H9 (cell line): ENCODE measurements around the gene JADE2. TPM values are rescaled to one million over a fixed set of nuclear protein-coding genes. Genes with fewer than 3 reads are reported as not detected.

ENCODE experiments used
- DNase-seq: peaks from one replicate; pipeline ENCODE4 v3.0.0-alpha.2; 2017
- H2AFZ ChIP-seq: one replicate; pipeline ENCODE4 v1.6.1; 2013; ENCODE audit warnings: mild to moderate bottlenecking, low read length, control low read depth, moderate library complexity
- H2AK5ac ChIP-seq: 2 replicates; pipeline ENCODE4 v1.6.1; 2013; ENCODE audit warnings: low read length, control low read depth, mixed read lengths; ENCODE audit not compliant: insufficient read length
- H2BK120ac ChIP-seq: one replicate; pipeline ENCODE4 v1.6.1; 2013; ENCODE audit warnings: low read depth, mild to moderate bottlenecking, low read length, control low read depth, inconsistent platforms; ENCODE audit not compliant: poor library complexity, severe bottlenecking
- H2BK12ac ChIP-seq: 2 replicates; pipeline ENCODE4 v1.6.1; 2013; ENCODE audit warnings: low read length, control low read depth, mixed read lengths, low read depth; ENCODE audit not compliant: insufficient read length
- H2BK15ac ChIP-seq: 2 replicates; pipeline ENCODE4 v1.6.1; 2013; ENCODE audit warnings: low read depth, low read length, control low read depth
- H2BK20ac ChIP-seq: one replicate; pipeline ENCODE4 v1.6.1; 2013; ENCODE audit warnings: low read depth, mild to moderate bottlenecking, low read length, control low read depth, inconsistent platforms; ENCODE audit not compliant: poor library complexity, severe bottlenecking
- H2BK5ac ChIP-seq: 2 replicates; pipeline ENCODE4 v1.6.1; 2013; ENCODE audit warnings: low read length, control low read depth, mixed read lengths; ENCODE audit not compliant: insufficient read length
- H3K14ac ChIP-seq: 2 replicates; pipeline ENCODE4 v1.6.1; 2013; ENCODE audit warnings: low read length, control low read depth; ENCODE audit not compliant: insufficient read depth
- H3K18ac ChIP-seq: 2 replicates; pipeline ENCODE4 v1.6.1; 2013; ENCODE audit warnings: low read depth, mild to moderate bottlenecking, mixed read lengths, low read length, control low read depth; ENCODE audit not compliant: insufficient read length
- H3K23ac ChIP-seq: 2 replicates; pipeline ENCODE4 v1.6.1; 2013; ENCODE audit warnings: low read length, control low read depth, mixed read lengths, low read depth; ENCODE audit not compliant: insufficient read length
- H3K23me2 ChIP-seq: 2 replicates; pipeline ENCODE4 v1.6.1; 2013; ENCODE audit warnings: low read depth, mild to moderate bottlenecking, mixed read lengths, low read length, control low read depth; ENCODE audit not compliant: insufficient read length, poor library complexity, severe bottlenecking
- H3K27ac ChIP-seq: 2 replicates; pipeline ENCODE4 v1.5.1; 2013; ENCODE audit warnings: low read length, control low read depth, mixed read lengths, low read depth; ENCODE audit not compliant: insufficient read length
- H3K27me3 ChIP-seq: 2 replicates; pipeline ENCODE4 v1.6.1; 2013; ENCODE audit warnings: low read length, control low read depth, inconsistent platforms; ENCODE audit not compliant: insufficient read depth
- H3K4ac ChIP-seq: 2 replicates; pipeline ENCODE4 v1.6.1; 2013; ENCODE audit warnings: low read depth, mild to moderate bottlenecking, control low read depth, inconsistent platforms, low read length, moderate library complexity
- H3K4me1 ChIP-seq: 2 replicates; pipeline ENCODE4 v1.6.1; 2013; ENCODE audit warnings: low read length, control low read depth, inconsistent platforms; ENCODE audit not compliant: insufficient read depth
- H3K4me2 ChIP-seq: 2 replicates; pipeline ENCODE4 v1.6.1; 2013; ENCODE audit warnings: low read length, control low read depth, mixed read lengths; ENCODE audit not compliant: insufficient read length, insufficient read depth
- H3K56ac ChIP-seq: 2 replicates; pipeline ENCODE4 v1.6.1; 2013; ENCODE audit warnings: low read depth, mild to moderate bottlenecking, mixed read lengths, low read length, control low read depth; ENCODE audit not compliant: insufficient read length
- H3K79me1 ChIP-seq: 2 replicates; pipeline ENCODE4 v1.6.1; 2013; ENCODE audit warnings: low read depth, mild to moderate bottlenecking, moderate library complexity, low read length, control low read depth, inconsistent platforms; ENCODE audit not compliant: insufficient read depth, poor library complexity, severe bottlenecking
- H3K79me2 ChIP-seq: 2 replicates; pipeline ENCODE4 v1.6.1; 2013; ENCODE audit warnings: low read length, control low read depth, inconsistent platforms; ENCODE audit not compliant: insufficient read depth
- H3K9ac ChIP-seq: 2 replicates; pipeline ENCODE4 v1.6.1; 2013; ENCODE audit warnings: low read length, control low read depth, mixed read lengths; ENCODE audit not compliant: insufficient read length; ENCODE audit errors: extremely low read depth
- H3K9me3 ChIP-seq: one replicate; pipeline ENCODE4 v1.6.1; 2013; ENCODE audit warnings: low read depth, low read length, inconsistent platforms; ENCODE audit not compliant: control insufficient read depth
- H3T11ph ChIP-seq: one replicate; pipeline ENCODE4 v1.6.1; 2013; ENCODE audit warnings: mild to moderate bottlenecking, low read length, control low read depth, inconsistent platforms
- H4K20me1 ChIP-seq: one replicate; pipeline ENCODE4 v1.6.1; 2013; ENCODE audit not compliant: control insufficient read depth, insufficient read length, insufficient read depth
- H4K5ac ChIP-seq: 2 replicates; pipeline ENCODE4 v1.6.1; 2013; ENCODE audit warnings: low read depth, mild to moderate bottlenecking, mixed read lengths, low read length, control low read depth; ENCODE audit not compliant: insufficient read length
- H4K8ac ChIP-seq: replicated peaks from 2 replicates; pipeline ENCODE4 v1.6.1; 2013; ENCODE audit warnings: low read length, control low read depth, mixed read lengths, low read depth; ENCODE audit not compliant: insufficient read length
- H4K91ac ChIP-seq: 2 replicates; pipeline ENCODE4 v1.6.1; 2013; ENCODE audit warnings: low read depth, mild to moderate bottlenecking, moderate library complexity, mixed read lengths, low read length, control low read depth; ENCODE audit not compliant: insufficient read length
- H3K27ac Mint-ChIP-seq, 3 experiments: 2 replicates in 2 of 3; 3 replicates in 1 of 3; pipeline ENCODE4 v1.8.0; 2020 to 2021; ENCODE audit warnings: mixed read lengths in 3 of 3, mild to moderate bottlenecking in 1 of 3, moderate library complexity in 1 of 3
- H3K27me3 Mint-ChIP-seq: 2 replicates; pipeline ENCODE4 v1.8.0; 2021; ENCODE audit warnings: low read depth, mild to moderate bottlenecking, moderate library complexity, mixed read lengths
- H3K36me3 Mint-ChIP-seq, 3 experiments: 2 replicates in 2 of 3; 3 replicates in 1 of 3; pipeline ENCODE4 v1.8.0; 2020 to 2021; ENCODE audit warnings: low read depth in 3 of 3, mixed read lengths in 3 of 3; ENCODE audit not compliant: insufficient read depth in 1 of 3
- H3K4me1 Mint-ChIP-seq, 2 experiments: 2 replicates each; pipeline ENCODE4 v1.8.0; 2020; ENCODE audit warnings: mixed read lengths in 2 of 2
- H3K4me3 Mint-ChIP-seq, 2 experiments: 2 replicates in 1 of 2; 3 replicates in 1 of 2; pipeline ENCODE4 v1.8.0; 2020 to 2021; ENCODE audit warnings: mild to moderate bottlenecking in 2 of 2, mixed read lengths in 2 of 2, moderate library complexity in 1 of 2
- H3K9me3 Mint-ChIP-seq, 2 experiments: 2 replicates in 1 of 2; 3 replicates in 1 of 2; pipeline ENCODE4 v1.8.0; 2020; ENCODE audit warnings: mild to moderate bottlenecking in 2 of 2, mixed read lengths in 2 of 2, moderate library complexity in 1 of 2
- WGBS: extraction: QIAGEN DNeasy Blood & Tissue Kit; methylation state at CpG from one replicate; pipeline ENCODE4 v1.1.7; 2013; ENCODE audit warnings: missing lambda C conversion rate, low lambda C conversion rate, mixed read lengths; ENCODE audit not compliant: insufficient read length; ENCODE audit errors: extremely low coverage; 5-methylcytosine and 5-hydroxymethylcytosine counted together
- total RNA-seq: library from RNA; stranded (reverse); gene quantifications from 2 replicates; pipeline ENCODE4 v1.2.1, GENCODE V29; 2021
- TF ChIP-seq, protein P1 (sequence below): fragments of 200-600 bp; sonication (generic); conservative IDR thresholded peaks from 3 replicates; pipeline ENCODE4 v1.8.0; 2021; ENCODE audit warnings: antibody characterized with exemption, mild to moderate bottlenecking

The JADE2 gene
- total RNA-seq, 1 experiment from 2014 or later = 99.7 TPM

DNA sequence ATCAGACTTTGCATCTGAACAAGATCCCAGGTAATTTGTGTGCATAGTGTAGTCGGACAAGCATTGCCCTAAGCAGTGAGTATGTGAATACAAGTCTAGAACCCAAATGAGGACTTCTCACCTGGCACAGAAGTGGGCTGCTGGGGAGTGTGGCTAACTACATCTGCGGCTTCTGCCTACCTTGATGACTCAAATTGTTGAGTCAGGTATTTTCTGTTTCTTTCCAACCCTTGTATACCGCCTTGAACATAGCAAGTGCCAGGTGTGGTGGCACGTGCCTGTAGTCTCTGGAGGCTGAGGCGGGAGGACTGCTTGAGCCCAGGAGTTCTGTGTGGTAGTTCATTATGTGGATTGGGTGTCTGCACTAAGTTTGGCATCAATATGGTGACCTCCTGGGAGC is 7.9 kb upstream of the JADE2 start:
- Histone ChIP-seq H2BK15ac (no peak overlapping the region), H2BK120ac (no peak overlapping the region), H3K27me3 (no peaks in the 10 kb centered on the region), H2BK5ac (no peak overlapping the region), H3K9ac (no peak overlapping the region), H4K8ac (no peak overlapping the region), H3K4me2 (no peak overlapping the region), H3K23ac (no peak overlapping the region), H4K20me1 (no peaks in the 10 kb centered on the region), H2BK20ac (no peak overlapping the region), H3K4me1 (no peaks in the 10 kb centered on the region; the same call in 1 of the 2 replicates), H2AFZ (no peak overlapping the region), H3K27ac (no peak overlapping the region), H2AK5ac (no peak overlapping the region), H2BK12ac (no peak overlapping the region), H3K56ac (no peak overlapping the region), H3K14ac (no peak overlapping the region), H3K79me2 (no peaks in the 10 kb centered on the region), H3K18ac (no peak overlapping the region), H3T11ph (no peak overlapping the region), H3K79me1 (no peaks in the 10 kb centered on the region), H3K9me3 (no peaks in the 10 kb centered on the region), H3K23me2 (no peaks in the 10 kb centered on the region), H4K91ac (no peak overlapping the region), H3K4ac (no peak overlapping the region), H4K5ac (no peak overlapping the region)
- no peak for DNase-seq
- no CpG with 5 or more reads among the region's 5 CpGs for WGBS
- no peaks in the 10 kb centered on the region; a peak in 1 of 5 replicates for H3K9me3 Mint-ChIP-seq
- H3K4me1 Mint-ChIP-seq = peaks cover 11 to 13% of the 10 kb centered on the region in 2 experiments
- TF ChIP-seq, protein P1, sequence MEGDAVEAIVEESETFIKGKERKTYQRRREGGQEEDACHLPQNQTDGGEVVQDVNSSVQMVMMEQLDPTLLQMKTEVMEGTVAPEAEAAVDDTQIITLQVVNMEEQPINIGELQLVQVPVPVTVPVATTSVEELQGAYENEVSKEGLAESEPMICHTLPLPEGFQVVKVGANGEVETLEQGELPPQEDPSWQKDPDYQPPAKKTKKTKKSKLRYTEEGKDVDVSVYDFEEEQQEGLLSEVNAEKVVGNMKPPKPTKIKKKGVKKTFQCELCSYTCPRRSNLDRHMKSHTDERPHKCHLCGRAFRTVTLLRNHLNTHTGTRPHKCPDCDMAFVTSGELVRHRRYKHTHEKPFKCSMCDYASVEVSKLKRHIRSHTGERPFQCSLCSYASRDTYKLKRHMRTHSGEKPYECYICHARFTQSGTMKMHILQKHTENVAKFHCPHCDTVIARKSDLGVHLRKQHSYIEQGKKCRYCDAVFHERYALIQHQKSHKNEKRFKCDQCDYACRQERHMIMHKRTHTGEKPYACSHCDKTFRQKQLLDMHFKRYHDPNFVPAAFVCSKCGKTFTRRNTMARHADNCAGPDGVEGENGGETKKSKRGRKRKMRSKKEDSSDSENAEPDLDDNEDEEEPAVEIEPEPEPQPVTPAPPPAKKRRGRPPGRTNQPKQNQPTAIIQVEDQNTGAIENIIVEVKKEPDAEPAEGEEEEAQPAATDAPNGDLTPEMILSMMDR = no peak
- H3K4me3 Mint-ChIP-seq = no peak overlapping the region
- no peaks in the 10 kb centered on the region; a peak in 1 of 7 replicates for H3K36me3 Mint-ChIP-seq
- no peak overlapping the region for H3K27ac Mint-ChIP-seq
- peaks cover 3% of the 10 kb centered on the region; the same call in 1 of the 2 replicates for H3K27me3 Mint-ChIP-seq
